ENCODE measurements around the gene GPR153.

GPR153 gene

GRCh38 chr1:6207075-6207885 is 53.6 kb downstream of the GPR153 start:
- Histone ChIP-seq H3K9me3 (ENCODE audit: insufficient read depth, low read length) (no peaks in the 10 kb centered on the region), H3K4me3 (ENCODE audit: low read length) (no peak overlapping the region), H3K4me2 (ENCODE audit: low read length) (no peak overlapping the region), H3K9ac (ENCODE audit: low read length) (no peak overlapping the region), H3K4me1 (ENCODE audit: low read length) (peaks cover 2% of the 10 kb centered on the region), H3K79me2 (ENCODE audit: low read length) (no peaks in the 10 kb centered on the region), H3K36me3 (replicated peaks; ENCODE audit: low read depth, low read length) (no peaks in the 10 kb centered on the region), H3K27me3 (ENCODE audit: low read depth, low read length) (no peaks in the 10 kb centered on the region), H3K27ac (ENCODE audit: low read length) (no peak overlapping the region), H2AFZ (ENCODE audit: low read depth, low read length) (no peak overlapping the region), H4K20me1 (ENCODE audit: insufficient read depth, low read length) (no peaks in the 10 kb centered on the region)
- TF ChIP-seq EZH2phosphoT487 (IDR thresholded peaks at IDR 0.05; ENCODE audit: low read depth) (no peak), CTCF (IDR thresholded peaks at IDR 0.05; ENCODE audit: low read depth, low read length) (no peak)

GRCh38 chr1:6206520-6206855 is 54.4 kb downstream of the GPR153 start:
- peak overlapping the region; percentile 68 for H3K9ac ChIP-seq (ENCODE audit: low read length)
- no peaks in the 10 kb centered on the region for H3K36me3 ChIP-seq (replicated peaks; ENCODE audit: low read depth, low read length)
- H3K4me2 ChIP-seq (ENCODE audit: low read length), result peak overlapping the region; percentile 68
- H3K9me3 ChIP-seq (ENCODE audit: insufficient read depth, low read length), result no peaks in the 10 kb centered on the region
- H3K27me3 ChIP-seq (ENCODE audit: low read depth, low read length), result no peaks in the 10 kb centered on the region
- no peak overlapping the region for H3K27ac ChIP-seq (ENCODE audit: low read length)
- no peaks in the 10 kb centered on the region for H3K4me1 ChIP-seq (ENCODE audit: low read length)
- no peaks in the 10 kb centered on the region for H3K79me2 ChIP-seq (ENCODE audit: low read length)
- H3K4me3 ChIP-seq (ENCODE audit: low read length), result peak overlapping the region; percentile 77
- no peak overlapping the region for H2AFZ ChIP-seq (ENCODE audit: low read depth, low read length)
- no peaks in the 10 kb centered on the region for H4K20me1 ChIP-seq (ENCODE audit: insufficient read depth, low read length)
- TF ChIP-seq EZH2phosphoT487 (IDR thresholded peaks at IDR 0.05; ENCODE audit: low read depth), result no peak
- TF ChIP-seq CTCF (IDR thresholded peaks at IDR 0.05; ENCODE audit: low read depth, low read length), result no peak

- peak within 1 kb of the TSS; percentile 68 for H3K4me2 ChIP-seq (ENCODE audit: low read length)
- H2AFZ ChIP-seq (ENCODE audit: low read depth, low read length), result peak within 1 kb of the TSS; percentile 31; the same call in 1 of the 2 replicates
- no peaks in the 10 kb centered on the region for H3K27me3 ChIP-seq (ENCODE audit: low read depth, low read length)
- no peaks in the 10 kb centered on the region for H3K4me1 ChIP-seq (ENCODE audit: low read length)
- TF ChIP-seq CTCF (IDR thresholded peaks at IDR 0.05; ENCODE audit: low read depth, low read length) (no peak), EZH2phosphoT487 (IDR thresholded peaks at IDR 0.05; ENCODE audit: low read depth) (no peak)
- H4K20me1 ChIP-seq (ENCODE audit: insufficient read depth, low read length), result no peaks in the 10 kb centered on the region
- H3K9ac ChIP-seq (ENCODE audit: low read length), result peak within 1 kb of the TSS; percentile 68
- no peak within 1 kb of the TSS for H3K27ac ChIP-seq (ENCODE audit: low read length)
- no peaks in the 10 kb centered on the region for H3K79me2 ChIP-seq (ENCODE audit: low read length)
- no peaks in the 10 kb centered on the region for H3K9me3 ChIP-seq (ENCODE audit: insufficient read depth, low read length)
- H3K36me3 ChIP-seq (replicated peaks; ENCODE audit: low read depth, low read length), result no peaks in the 10 kb centered on the region
- peak within 1 kb of the TSS; percentile 77 for H3K4me3 ChIP-seq (ENCODE audit: low read length)
Measured at GRCh38 chr1:6205849-6206519, 54.9 kb downstream of the GPR153 start, which contains the start of gene RNF207. Gene RNF207 (plus strand): TSS chr1:6206119. CDS start chr1:6206536, 417 bp downstream.

GRCh38 chr1:6202256-6202655 is 58.6 kb downstream of the GPR153 start:
- Histone ChIP-seq H3K27me3 (ENCODE audit: low read depth, low read length) (no peaks in the 10 kb centered on the region), H2AFZ (ENCODE audit: low read depth, low read length) (no peak overlapping the region), H3K9ac (ENCODE audit: low read length) (no peak overlapping the region), H3K79me2 (ENCODE audit: low read length) (peaks cover 32% of the 10 kb centered on the region), H3K4me3 (ENCODE audit: low read length) (no peak overlapping the region), H3K4me1 (ENCODE audit: low read length) (peaks cover 20% of the 10 kb centered on the region), H3K4me2 (ENCODE audit: low read length) (no peak overlapping the region), H3K27ac (ENCODE audit: low read length) (no peak overlapping the region), H3K36me3 (replicated peaks; ENCODE audit: low read depth, low read length) (peaks cover 10% of the 10 kb centered on the region), H3K9me3 (ENCODE audit: insufficient read depth, low read length) (no peaks in the 10 kb centered on the region), H4K20me1 (ENCODE audit: insufficient read depth, low read length) (peaks cover 10% of the 10 kb centered on the region; the same call in 1 of the 2 replicates)
- no peak for TF ChIP-seq CTCF (IDR thresholded peaks at IDR 0.05; ENCODE audit: low read depth, low read length)
- TF ChIP-seq EZH2phosphoT487 (IDR thresholded peaks at IDR 0.05; ENCODE audit: low read depth), result no peak

Measured in OCI-LY3 (cell line).